ENCODE data around the gene IL26.

DNA sequence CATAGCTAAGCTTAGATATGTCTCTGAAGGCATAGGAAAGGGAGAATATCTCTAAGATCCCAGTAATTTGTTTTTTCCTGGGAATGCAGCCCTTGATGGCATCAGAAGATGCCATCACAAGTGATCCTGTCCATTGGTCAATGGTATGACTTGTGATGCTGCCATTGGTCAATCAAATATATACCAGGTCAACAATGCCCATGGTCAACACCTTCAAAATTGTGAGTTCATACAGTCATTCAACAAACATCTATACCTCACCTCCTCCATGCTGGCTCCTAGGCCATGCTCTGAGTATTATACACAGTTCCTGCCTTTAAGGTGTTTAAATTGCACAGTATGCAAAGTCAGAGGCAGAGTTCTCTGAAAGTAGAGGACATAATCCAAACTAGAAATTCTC is 47.1 kb upstream of the IL26 start:
- TF ChIP-seq POLR2A (IDR thresholded peaks at IDR 0.05; ENCODE audit: low read depth, low read length) (no peak), EZH2 (IDR thresholded peaks at IDR 0.05; ENCODE audit: borderline replicate concordance, low read depth, low read length, severe bottlenecking) (no peak), POLR2AphosphoS5 (IDR thresholded peaks at IDR 0.05; ENCODE audit: insufficient read depth, low read depth, low read length) (no peak), GATA2 (IDR thresholded peaks at IDR 0.05; ENCODE audit: insufficient read depth, insufficient read length, low read depth, low read length) (no peak), JUN (IDR thresholded peaks at IDR 0.05; ENCODE audit: borderline replicate concordance, insufficient read depth, insufficient read length, low read depth) (no peak), MYC (IDR thresholded peaks at IDR 0.05; ENCODE audit: low read depth, low read length) (no peak)
- TF ChIP-seq, protein P1, sequence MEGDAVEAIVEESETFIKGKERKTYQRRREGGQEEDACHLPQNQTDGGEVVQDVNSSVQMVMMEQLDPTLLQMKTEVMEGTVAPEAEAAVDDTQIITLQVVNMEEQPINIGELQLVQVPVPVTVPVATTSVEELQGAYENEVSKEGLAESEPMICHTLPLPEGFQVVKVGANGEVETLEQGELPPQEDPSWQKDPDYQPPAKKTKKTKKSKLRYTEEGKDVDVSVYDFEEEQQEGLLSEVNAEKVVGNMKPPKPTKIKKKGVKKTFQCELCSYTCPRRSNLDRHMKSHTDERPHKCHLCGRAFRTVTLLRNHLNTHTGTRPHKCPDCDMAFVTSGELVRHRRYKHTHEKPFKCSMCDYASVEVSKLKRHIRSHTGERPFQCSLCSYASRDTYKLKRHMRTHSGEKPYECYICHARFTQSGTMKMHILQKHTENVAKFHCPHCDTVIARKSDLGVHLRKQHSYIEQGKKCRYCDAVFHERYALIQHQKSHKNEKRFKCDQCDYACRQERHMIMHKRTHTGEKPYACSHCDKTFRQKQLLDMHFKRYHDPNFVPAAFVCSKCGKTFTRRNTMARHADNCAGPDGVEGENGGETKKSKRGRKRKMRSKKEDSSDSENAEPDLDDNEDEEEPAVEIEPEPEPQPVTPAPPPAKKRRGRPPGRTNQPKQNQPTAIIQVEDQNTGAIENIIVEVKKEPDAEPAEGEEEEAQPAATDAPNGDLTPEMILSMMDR (IDR thresholded peaks at IDR 0.05; ENCODE audit: extremely low read depth in 1 of 2, insufficient read depth in 1 of 2, low read depth in 1 of 2, low read length in 2 of 2): no peak
- TF ChIP-seq, protein P2, sequence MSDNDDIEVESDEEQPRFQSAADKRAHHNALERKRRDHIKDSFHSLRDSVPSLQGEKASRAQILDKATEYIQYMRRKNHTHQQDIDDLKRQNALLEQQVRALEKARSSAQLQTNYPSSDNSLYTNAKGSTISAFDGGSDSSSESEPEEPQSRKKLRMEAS (IDR thresholded peaks at IDR 0.05; ENCODE audit: insufficient read depth, insufficient read length): no peak
